ENCODE measurements around the gene SEC22A. TPM values are rescaled to one million over a fixed set of nuclear protein-coding genes. Genes with fewer than 3 reads are reported as not detected.

The SEC22A gene
- total RNA-seq, 2 experiments from 2014 or later: 7.9 to 11.5 TPM

- Histone ChIP-seq H3K4me3 (ENCODE audit: low read length) (no peak overlapping the region), H3K9me3 (ENCODE audit: control insufficient read depth in 1 of 2, insufficient read depth in 1 of 2, low read length in 2 of 2) (peaks cover 0 to 7% of the 10 kb centered on the region in 2 experiments), H3K27ac (ENCODE audit: low read depth in 1 of 2, low read length in 2 of 2) (no peak overlapping the region), H3K36me3 (ENCODE audit: insufficient read depth, low read length) (peaks cover 13% of the 10 kb centered on the region), H3K27me3 (ENCODE audit: control insufficient read depth in 1 of 2, insufficient read depth in 2 of 2, low read length in 2 of 2) (no peaks in the 10 kb centered on the region), H3K4me1 (ENCODE audit: insufficient read depth, low read length) (no peaks in the 10 kb centered on the region)
- TF ChIP-seq CTCF (IDR thresholded peaks at IDR 0.05): no peak
- peaks cover 35% of the 10 kb centered on the region for H3K36me3 Mint-ChIP-seq (ENCODE audit: low read depth)
- H3K4me1 Mint-ChIP-seq (ENCODE audit: low read depth): no peaks in the 10 kb centered on the region
- H3K9me3 Mint-ChIP-seq: no peaks in the 10 kb centered on the region
- H3K4me3 Mint-ChIP-seq: no peak overlapping the region
- POLR2A ChIA-PET: no interaction called here
- CTCF ChIA-PET: no interaction called here
- intact Hi-C loops (cut with DNase I, micrococcal nuclease): no loop called here
- no peaks in the 10 kb centered on the region for H3K27me3 Mint-ChIP-seq
- H3K27ac Mint-ChIP-seq: no peak overlapping the region
- ATAC-seq (ENCODE audit: poor library complexity) (no peak), DNase-seq (no peak)
Observed at GRCh38 chr3:123156276-123156995, 45.3 kb upstream of the SEC22A start.

DNA sequence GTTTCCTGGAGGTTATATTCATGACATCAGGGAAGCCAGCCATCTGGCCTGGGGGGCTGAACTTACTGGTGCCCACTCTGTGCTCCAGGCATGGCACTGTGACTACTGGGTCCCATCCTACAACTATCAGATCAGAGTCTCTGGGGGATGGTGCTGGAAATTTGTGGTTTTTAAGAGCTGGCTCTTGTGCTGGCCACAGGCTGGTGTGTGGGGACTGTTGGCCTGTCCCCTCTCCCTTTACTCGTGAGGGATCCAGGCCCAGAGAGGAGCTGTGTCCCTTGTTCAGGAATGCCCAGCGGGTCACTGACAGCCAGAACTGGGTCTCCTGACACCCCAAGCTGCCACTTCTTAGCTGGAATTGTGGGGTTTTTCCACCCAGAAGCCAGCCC is 44.5 kb upstream of the SEC22A start:
- ATAC-seq (ENCODE audit: poor library complexity) (no peak), DNase-seq (no peak)
- no peak overlapping the region for H3K27ac ChIP-seq (ENCODE audit: low read depth in 1 of 2, low read length in 2 of 2)
- Mint-ChIP-seq H3K4me3 (no peak overlapping the region), H3K27ac (no peak overlapping the region), H3K4me1 (ENCODE audit: low read depth) (no peaks in the 10 kb centered on the region), H3K9me3 (no peaks in the 10 kb centered on the region), H3K27me3 (no peaks in the 10 kb centered on the region), H3K36me3 (ENCODE audit: low read depth) (peaks cover 40% of the 10 kb centered on the region)
- no peak for TF ChIP-seq CTCF (IDR thresholded peaks at IDR 0.05)
- ChIA-PET CTCF (no interaction called here), POLR2A (no interaction called here)
- no peaks in the 10 kb centered on the region for H3K9me3 ChIP-seq (ENCODE audit: control insufficient read depth in 1 of 2, insufficient read depth in 1 of 2, low read length in 2 of 2)
- no peaks in the 10 kb centered on the region for H3K4me1 ChIP-seq (ENCODE audit: insufficient read depth, low read length)
- intact Hi-C loops (cut with DNase I, micrococcal nuclease): no loop called here
- H3K27me3 ChIP-seq (ENCODE audit: control insufficient read depth in 1 of 2, insufficient read depth in 2 of 2, low read length in 2 of 2): no peaks in the 10 kb centered on the region
- H3K4me3 ChIP-seq (ENCODE audit: low read length): no peak overlapping the region
- H3K36me3 ChIP-seq (ENCODE audit: insufficient read depth, low read length): peaks cover 13% of the 10 kb centered on the region

DNA sequence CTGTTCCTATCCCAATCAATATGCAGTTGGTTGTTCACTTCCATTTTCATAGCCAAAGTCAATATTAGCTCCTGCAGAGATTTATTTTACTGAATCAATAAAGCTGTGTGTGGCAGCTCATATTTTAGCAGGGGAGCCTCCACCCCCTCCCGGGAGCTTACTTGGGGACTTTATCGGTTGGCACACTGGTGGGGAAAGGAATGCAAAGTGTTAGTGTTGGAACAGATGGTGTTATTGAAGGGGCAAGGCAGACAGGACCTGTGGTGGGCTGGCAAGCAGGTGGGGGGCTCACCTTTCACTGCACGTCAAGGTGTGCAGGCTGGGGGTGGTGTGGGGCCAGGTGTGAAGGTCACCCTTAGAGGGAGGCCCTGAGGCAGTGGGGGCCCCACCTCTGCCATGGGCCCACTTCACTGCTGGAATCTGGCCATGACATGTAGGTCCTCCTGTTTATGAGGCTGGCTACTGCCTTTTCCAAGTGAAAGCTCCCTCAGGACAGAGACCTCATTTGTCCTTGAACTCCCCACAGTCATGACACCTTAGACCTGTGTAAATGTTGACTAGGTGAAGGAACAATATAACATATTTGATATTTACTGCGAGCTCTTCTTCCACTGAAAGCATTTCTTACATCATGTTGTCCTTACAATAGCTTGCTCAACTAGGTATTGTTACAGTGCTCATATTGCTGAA is 44.0 kb upstream of the SEC22A start:
- Mint-ChIP-seq H3K4me3 (no peak overlapping the region), H3K27me3 (no peaks in the 10 kb centered on the region), H3K27ac (no peak overlapping the region), H3K36me3 (ENCODE audit: low read depth) (peaks cover 45% of the 10 kb centered on the region), H3K4me1 (ENCODE audit: low read depth) (no peaks in the 10 kb centered on the region), H3K9me3 (no peaks in the 10 kb centered on the region)
- H3K36me3 ChIP-seq (ENCODE audit: insufficient read depth, low read length): peaks cover 13% of the 10 kb centered on the region
- DNase-seq: no peak
- no peaks in the 10 kb centered on the region for H3K4me1 ChIP-seq (ENCODE audit: insufficient read depth, low read length)
- H3K9me3 ChIP-seq (ENCODE audit: control insufficient read depth in 1 of 2, insufficient read depth in 1 of 2, low read length in 2 of 2): no peaks in the 10 kb centered on the region
- no peak for ATAC-seq (ENCODE audit: poor library complexity)
- no peak overlapping the region for H3K27ac ChIP-seq (ENCODE audit: low read depth in 1 of 2, low read length in 2 of 2)
- H3K4me3 ChIP-seq (ENCODE audit: low read length): no peak overlapping the region
- POLR2A ChIA-PET: no interaction called here
- intact Hi-C loops (cut with DNase I, micrococcal nuclease): no loop called here
- no peak for TF ChIP-seq CTCF (IDR thresholded peaks at IDR 0.05)
- CTCF ChIA-PET: no interaction called here
- no peaks in the 10 kb centered on the region for H3K27me3 ChIP-seq (ENCODE audit: control insufficient read depth in 1 of 2, insufficient read depth in 2 of 2, low read length in 2 of 2)
